Fibroblast of pulmonary artery (primary cell): ENCODE results near the gene SRGAP1.
A peak's percentile ranks its signal among the peaks of the same experiment; 100 is the strongest.

ENCODE experiments used
- DNase-seq: peaks from one replicate; pipeline ENCODE4 v3.0.0-alpha.2; 2010; ENCODE audit warnings: low read depth
- H3K4me3 ChIP-seq: replicated peaks from 2 replicates; pipeline ENCODE4 v1.5.1; 2011; ENCODE audit warnings: low read depth, mild to moderate bottlenecking, control low read depth, low read length, moderate library complexity
- TF ChIP-seq, protein P1 (sequence below): IDR thresholded peaks from 2 replicates; pipeline ENCODE4 v1.5.1; 2011; ENCODE audit warnings: mild to moderate bottlenecking, control low read depth, low read length, inconsistent platforms; ENCODE audit errors: missing control alignments

The SRGAP1 gene

DNA sequence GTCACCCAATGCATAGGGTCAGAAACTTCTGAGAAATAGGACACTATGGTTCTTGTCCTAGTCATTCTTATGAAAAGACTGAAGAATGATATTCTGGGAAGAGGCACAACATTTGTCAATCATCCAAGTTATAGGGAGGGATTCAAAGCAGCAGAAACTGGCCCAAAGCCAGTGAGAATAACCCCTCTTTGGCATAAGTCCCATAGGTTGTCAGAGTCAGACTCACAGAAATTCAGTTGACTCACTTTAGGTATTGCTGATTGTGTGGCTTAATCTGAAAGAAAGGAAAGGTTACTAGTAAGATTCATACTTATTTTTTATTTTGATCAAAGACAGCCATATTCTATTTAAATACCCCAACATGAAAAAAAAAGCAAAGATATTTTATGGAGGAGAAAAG lies 151.0 kb downstream of the SRGAP1 start:
- TF ChIP-seq, protein P1, sequence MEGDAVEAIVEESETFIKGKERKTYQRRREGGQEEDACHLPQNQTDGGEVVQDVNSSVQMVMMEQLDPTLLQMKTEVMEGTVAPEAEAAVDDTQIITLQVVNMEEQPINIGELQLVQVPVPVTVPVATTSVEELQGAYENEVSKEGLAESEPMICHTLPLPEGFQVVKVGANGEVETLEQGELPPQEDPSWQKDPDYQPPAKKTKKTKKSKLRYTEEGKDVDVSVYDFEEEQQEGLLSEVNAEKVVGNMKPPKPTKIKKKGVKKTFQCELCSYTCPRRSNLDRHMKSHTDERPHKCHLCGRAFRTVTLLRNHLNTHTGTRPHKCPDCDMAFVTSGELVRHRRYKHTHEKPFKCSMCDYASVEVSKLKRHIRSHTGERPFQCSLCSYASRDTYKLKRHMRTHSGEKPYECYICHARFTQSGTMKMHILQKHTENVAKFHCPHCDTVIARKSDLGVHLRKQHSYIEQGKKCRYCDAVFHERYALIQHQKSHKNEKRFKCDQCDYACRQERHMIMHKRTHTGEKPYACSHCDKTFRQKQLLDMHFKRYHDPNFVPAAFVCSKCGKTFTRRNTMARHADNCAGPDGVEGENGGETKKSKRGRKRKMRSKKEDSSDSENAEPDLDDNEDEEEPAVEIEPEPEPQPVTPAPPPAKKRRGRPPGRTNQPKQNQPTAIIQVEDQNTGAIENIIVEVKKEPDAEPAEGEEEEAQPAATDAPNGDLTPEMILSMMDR: no peak
- no peak overlapping the region for H3K4me3 ChIP-seq
- no peak for DNase-seq

GRCh38 chr12:63996556-63996955 lies 152.1 kb downstream of the SRGAP1 start:
- TF ChIP-seq, protein P1: no peak
- DNase-seq: no peak
- no peak overlapping the region for H3K4me3 ChIP-seq

- no peak for DNase-seq
- TF ChIP-seq, protein P1: no peak
- H3K4me3 ChIP-seq: no peak overlapping the region
Observed at GRCh38 chr12:63997198-63997597, 152.7 kb downstream of the SRGAP1 start.

DNA sequence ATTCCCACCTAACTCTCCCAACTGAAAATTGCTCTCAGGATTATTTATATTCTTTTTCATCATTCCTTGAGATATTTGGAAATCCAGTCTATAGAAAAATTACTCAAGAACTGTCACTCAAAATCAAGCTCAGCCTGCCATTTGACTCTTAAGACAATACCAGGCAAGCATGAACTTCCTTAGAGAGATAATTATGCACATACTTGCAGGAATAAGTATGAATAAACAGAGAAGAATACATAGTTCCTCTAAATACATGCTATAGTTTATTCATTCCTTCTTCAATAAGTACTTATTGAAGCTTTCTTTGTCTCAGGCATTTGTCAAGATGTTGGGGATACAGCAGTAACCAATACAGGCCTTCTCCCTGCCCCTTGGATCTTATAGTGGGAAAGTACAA lies 154.1 kb downstream of the SRGAP1 start:
- TF ChIP-seq, protein P1: no peak
- DNase-seq: no peak
- H3K4me3 ChIP-seq: no peak overlapping the region

DNA sequence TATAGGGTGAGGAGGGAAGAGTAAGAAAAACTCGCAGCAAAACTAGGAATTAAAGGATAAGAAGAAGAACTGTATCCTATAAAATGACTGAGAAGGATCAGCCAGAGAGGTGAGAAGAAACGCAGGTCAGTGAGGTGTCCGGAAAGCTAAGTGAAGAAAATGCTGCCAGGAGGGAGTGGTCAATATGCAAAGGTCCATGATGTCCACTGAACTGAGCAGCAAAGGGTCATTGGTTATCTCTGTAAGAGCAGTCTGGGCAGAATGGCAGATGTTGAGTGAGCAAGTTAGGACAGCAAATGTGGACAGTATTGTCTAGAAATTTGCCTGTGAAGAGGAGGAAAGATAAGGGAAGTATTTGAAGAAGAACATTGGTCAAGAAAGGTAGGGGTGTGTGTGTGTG lies 155.4 kb downstream of the SRGAP1 start:
- no peak for DNase-seq
- no peak overlapping the region for H3K4me3 ChIP-seq
- TF ChIP-seq, protein P1: no peak

DNA sequence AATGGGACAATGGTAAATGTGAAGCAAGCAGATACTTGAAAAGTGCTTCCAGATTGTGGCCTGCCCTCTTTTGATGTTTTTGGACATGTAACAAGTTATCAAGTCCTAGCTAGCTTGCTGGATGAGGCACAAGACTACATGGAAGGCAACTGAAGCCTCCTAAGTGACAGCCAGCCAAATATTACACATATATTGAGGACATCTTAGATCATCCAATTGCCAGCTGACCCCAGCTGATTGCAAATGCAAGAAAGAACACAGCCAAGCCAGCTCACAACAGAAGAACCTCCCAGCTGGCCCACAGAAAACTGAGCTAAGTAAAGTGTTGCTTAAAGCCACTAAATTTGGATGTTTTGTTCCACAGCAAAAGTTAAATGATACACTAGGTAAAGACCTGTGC lies 156.9 kb downstream of the SRGAP1 start:
- TF ChIP-seq, protein P1: no peak
- H3K4me3 ChIP-seq: no peak overlapping the region
- DNase-seq: no peak

GRCh38 chr12:64004641-64005040 lies 160.1 kb downstream of the SRGAP1 start:
- TF ChIP-seq, protein P1: no peak
- peak; percentile 31 for DNase-seq
- no peak overlapping the region for H3K4me3 ChIP-seq
